ENCODE measurements around the gene ZNF621. TPM values are rescaled to one million over a fixed set of nuclear protein-coding genes. Genes with fewer than 3 reads are reported as not detected.

The ZNF621 gene
- total RNA-seq, 1 donor from 2014 or later: 8.1 TPM

Other genes with a start within 250 kb of the ZNF621 start
- 17.9 TPM for gene EIF1B, start 215.3 kb upstream of the ZNF621 start, total RNA-seq
- gene ENTPD3, start 137.8 kb upstream of the ZNF621 start, total RNA-seq: not detected
- 638 TPM for gene RPL14, start 67.6 kb upstream of the ZNF621 start, total RNA-seq
- 6.1 TPM for gene ZNF619, start 47.8 kb upstream of the ZNF621 start, total RNA-seq
- 1.0 TPM for gene ZNF620, start 18.9 kb upstream of the ZNF621 start, total RNA-seq